NB4 (cell line): ENCODE measurements around the gene E2F3.

Experiments
- DNase-seq: peaks from one replicate; pipeline ENCODE4 v3.0.0; 2010; ENCODE audit warnings: low read depth
- H3K4me3 ChIP-seq: one replicate; pipeline ENCODE4 v1.5.1; 2011; ENCODE audit warnings: mild to moderate bottlenecking, low read depth, low read length, moderate library complexity
- MYC ChIP-seq: IDR thresholded peaks from 2 replicates; pipeline ENCODE4 v1.6.1; 2011; ENCODE audit warnings: low read depth, low read length
- POLR2A ChIP-seq: IDR thresholded peaks from 2 replicates; pipeline ENCODE4 v1.6.1; 2011; ENCODE audit warnings: mild to moderate bottlenecking; ENCODE audit not compliant: insufficient read length; ENCODE audit errors: extremely low read depth
- TF ChIP-seq, protein P1 (sequence below): IDR thresholded peaks from 2 replicates; pipeline ENCODE4 v1.6.1; 2011; ENCODE audit warnings: low read depth, low read length
- TF ChIP-seq, protein P2 (sequence below): IDR thresholded peaks from one replicate; pipeline ENCODE4 v1.5.1; 2012; ENCODE audit warnings: low read depth, low read length

The E2F3 gene

DNA sequence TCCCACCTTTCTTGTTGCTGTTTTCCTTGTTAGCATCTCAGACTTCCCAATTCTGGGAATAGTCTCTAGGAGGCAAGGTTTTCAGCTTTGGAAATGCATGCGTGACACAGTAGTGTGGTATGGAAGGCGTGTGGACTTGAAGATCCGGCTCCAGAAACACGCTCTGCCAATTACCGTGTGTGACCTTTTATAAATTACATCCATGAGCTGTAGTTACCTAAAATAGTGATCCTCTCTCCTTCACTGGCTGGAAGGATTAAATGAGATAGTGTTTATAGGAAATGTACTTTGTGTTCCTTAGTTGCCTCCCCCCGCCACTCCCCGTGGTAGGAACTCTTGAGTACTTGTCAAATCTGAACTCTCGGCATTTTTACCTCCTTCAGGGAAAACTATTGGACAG, 13.0 kb downstream of the E2F3 start:
- DNase-seq = no peak
- TF ChIP-seq POLR2A = no peak
- TF ChIP-seq, protein P1, sequence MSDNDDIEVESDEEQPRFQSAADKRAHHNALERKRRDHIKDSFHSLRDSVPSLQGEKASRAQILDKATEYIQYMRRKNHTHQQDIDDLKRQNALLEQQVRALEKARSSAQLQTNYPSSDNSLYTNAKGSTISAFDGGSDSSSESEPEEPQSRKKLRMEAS = no peak
- no peak for TF ChIP-seq MYC
- TF ChIP-seq, protein P2, sequence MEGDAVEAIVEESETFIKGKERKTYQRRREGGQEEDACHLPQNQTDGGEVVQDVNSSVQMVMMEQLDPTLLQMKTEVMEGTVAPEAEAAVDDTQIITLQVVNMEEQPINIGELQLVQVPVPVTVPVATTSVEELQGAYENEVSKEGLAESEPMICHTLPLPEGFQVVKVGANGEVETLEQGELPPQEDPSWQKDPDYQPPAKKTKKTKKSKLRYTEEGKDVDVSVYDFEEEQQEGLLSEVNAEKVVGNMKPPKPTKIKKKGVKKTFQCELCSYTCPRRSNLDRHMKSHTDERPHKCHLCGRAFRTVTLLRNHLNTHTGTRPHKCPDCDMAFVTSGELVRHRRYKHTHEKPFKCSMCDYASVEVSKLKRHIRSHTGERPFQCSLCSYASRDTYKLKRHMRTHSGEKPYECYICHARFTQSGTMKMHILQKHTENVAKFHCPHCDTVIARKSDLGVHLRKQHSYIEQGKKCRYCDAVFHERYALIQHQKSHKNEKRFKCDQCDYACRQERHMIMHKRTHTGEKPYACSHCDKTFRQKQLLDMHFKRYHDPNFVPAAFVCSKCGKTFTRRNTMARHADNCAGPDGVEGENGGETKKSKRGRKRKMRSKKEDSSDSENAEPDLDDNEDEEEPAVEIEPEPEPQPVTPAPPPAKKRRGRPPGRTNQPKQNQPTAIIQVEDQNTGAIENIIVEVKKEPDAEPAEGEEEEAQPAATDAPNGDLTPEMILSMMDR = no peak

DNA sequence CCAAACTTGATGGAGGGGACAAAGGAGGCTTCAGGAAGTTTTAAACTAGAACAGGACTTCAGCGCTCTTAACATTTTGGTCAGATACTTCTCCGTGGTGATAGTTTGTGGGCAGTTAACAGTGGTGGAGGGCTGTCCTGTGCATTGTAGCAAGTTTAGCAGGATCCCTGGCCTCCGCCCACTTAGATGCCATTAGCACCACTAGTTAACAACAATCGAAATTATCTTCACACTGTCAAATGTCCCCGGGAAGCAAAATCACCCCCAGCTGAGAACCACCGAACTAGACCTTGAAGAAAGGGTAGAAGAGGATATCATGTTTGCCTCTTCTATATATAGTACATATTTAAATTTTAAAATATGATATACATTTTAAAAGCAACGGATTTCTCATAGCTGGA, 13.6 kb downstream of the E2F3 start:
- no peak for DNase-seq
- TF ChIP-seq POLR2A (no peak), MYC (no peak)
- TF ChIP-seq, protein P1 = no peak
- TF ChIP-seq, protein P2 = no peak
- no peak overlapping the region for H3K4me3 ChIP-seq

More for the DNA sequence above, 13.0 kb downstream of the E2F3 start:
- no peak overlapping the region for H3K4me3 ChIP-seq

DNA sequence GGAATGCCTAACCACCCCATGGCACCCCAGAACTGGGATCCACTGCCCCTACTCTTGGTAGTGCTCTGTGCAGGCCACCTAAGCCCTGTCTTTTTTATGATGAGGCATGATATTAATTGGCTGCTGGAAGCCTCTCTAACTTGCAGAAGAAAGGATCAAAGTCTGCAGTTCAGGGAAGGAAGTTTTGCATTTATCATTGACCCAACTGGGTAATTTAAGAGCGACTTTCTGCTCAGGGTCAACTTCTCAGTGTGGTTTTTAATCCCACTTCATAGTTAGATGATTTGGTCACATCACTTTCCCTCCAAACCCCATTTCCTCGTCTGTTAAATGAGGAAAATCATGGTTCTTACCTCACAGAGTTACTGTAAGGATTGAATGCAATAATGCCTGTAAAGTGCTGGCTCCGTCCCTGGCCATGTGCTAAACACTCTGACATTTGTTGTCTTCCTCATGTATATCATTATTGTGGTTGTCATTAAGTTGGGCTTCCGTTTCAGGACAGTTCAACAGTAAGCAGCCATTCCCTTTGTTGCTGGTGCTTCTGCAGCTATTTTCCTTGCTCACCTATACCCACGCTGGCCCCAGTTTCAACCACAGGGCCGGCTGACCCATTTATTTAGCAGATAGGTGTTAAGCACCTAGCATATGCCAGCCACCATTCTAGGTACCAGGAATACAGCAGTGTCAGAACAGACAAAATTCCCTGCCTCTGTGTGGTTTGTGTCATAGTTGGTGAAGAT, 14.2 kb downstream of the E2F3 start:
- DNase-seq = no peak
- no peak overlapping the region for H3K4me3 ChIP-seq
- TF ChIP-seq POLR2A (no peak), MYC (no peak)
- TF ChIP-seq, protein P2 = no peak
- TF ChIP-seq, protein P1 = peak; percentile 44; the same call in 1 of the 2 replicates

DNA sequence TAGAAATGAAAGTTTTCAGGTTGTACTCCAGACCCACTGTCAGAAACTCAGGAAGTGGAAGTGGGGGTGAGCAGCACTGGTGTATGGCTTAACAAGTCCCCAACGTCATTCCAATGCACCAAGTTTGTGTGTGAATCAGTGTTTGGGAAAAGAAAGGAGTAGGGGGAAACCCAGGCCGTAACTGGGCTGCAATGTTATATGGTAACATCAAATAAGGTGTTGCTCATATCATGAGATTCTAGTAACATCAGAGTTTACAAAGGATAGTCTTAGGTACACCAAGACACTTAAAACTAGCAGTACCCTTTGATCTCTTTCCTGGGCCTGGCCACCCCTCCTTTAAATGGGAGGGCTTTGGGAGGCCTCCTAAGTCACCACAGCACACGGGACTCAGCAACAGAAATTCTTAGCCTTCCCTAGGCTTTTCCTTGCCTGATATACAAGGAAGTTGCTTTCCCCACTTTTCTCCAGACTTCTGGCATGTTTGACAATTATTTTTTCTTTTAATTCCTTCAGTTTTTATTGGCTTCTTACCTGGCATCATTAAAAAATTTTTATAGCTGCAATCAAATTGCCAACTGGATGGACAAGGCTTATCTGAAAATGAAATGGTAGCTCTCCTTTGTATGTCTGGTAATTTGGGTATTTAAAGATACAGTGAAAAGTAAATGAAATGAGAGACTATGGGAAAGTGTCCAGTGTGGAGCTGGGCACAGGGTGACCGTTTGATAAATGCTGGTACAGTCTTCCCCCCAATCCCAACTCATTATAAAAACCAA, 15.1 kb downstream of the E2F3 start:
- peak; percentile 24 for DNase-seq
- H3K4me3 ChIP-seq = no peak overlapping the region

DNA sequence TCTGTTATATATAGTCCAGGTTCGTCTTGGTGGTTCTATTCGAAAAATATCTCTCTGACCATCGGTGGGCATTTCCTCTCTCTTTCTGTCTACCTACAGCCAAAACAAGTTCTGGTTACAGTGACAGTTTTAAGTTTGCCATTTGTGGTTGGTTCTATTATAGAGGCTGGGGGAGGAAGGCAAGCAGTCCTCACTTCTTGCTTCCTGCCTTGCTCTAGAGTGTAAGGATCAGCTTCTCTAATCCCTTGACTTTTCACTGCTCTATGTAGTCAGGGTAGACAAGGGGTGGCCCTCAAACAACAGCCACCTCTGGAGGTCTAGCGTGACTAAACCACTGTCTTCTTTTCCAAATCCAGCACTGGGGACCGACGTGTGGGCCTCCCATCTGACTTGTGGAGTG, 16.1 kb downstream of the E2F3 start:
- H3K4me3 ChIP-seq = no peak overlapping the region
- DNase-seq = peak; percentile 67
- TF ChIP-seq, protein P2 = no peak
- TF ChIP-seq POLR2A (no peak), MYC (no peak)
- TF ChIP-seq, protein P1 = no peak

More for the DNA sequence above, 15.1 kb downstream of the E2F3 start:
- TF ChIP-seq, protein P1 = no peak
- TF ChIP-seq, protein P2 = no peak
- no peak for TF ChIP-seq MYC
- TF ChIP-seq POLR2A = no peak
